GM23338 (cell line): ENCODE results near the gene MAP4K1. TPM values are rescaled to one million over a fixed set of nuclear protein-coding genes. Genes with fewer than 3 reads are reported as not detected.

Experiments used
- ATAC-seq: fragments of 200-7000 bp; cut with Tn5 transposase; 3 replicates; pipeline ENCODE4 v1.9.1; 2020
- DNase-seq: peaks from one replicate; pipeline ENCODE4 v3.0.0-alpha.2; 2015; ENCODE audit warnings: low spot score
- H2AFZ ChIP-seq: fragments of 200-600 bp; sonication (generic); 2 replicates; pipeline ENCODE4 v1.8.0; 2016; ENCODE audit warnings: antibody characterized with exemption, mild to moderate bottlenecking, moderate library complexity
- H3F3A ChIP-seq: fragments of 200-600 bp; sonication (generic); replicated peaks from 2 replicates; pipeline ENCODE4 v1.8.0; 2017; ENCODE audit warnings: antibody characterized with exemption, mixed run types, low read depth
- H3K27ac ChIP-seq: fragments of 200-600 bp; sonication (generic); 2 replicates; pipeline ENCODE4 v1.6.1; 2016; ENCODE audit warnings: low read depth
- H3K27me3 ChIP-seq: fragments of 200-600 bp; sonication (generic); 2 replicates; pipeline ENCODE4 v1.8.0; 2016; ENCODE audit warnings: mild to moderate bottlenecking, mixed run types, moderate library complexity; ENCODE audit not compliant: insufficient read depth
- H3K36me3 ChIP-seq: fragments of 200-600 bp; sonication (generic); 2 replicates; pipeline ENCODE4 v1.8.0; 2016; ENCODE audit warnings: mild to moderate bottlenecking; ENCODE audit not compliant: insufficient read depth
- H3K4me1 ChIP-seq: fragments of 200-600 bp; sonication (generic); 2 replicates; pipeline ENCODE4 v1.8.0; 2016; ENCODE audit warnings: mild to moderate bottlenecking, moderate library complexity; ENCODE audit not compliant: insufficient read depth
- H3K4me2 ChIP-seq: fragments of 200-600 bp; sonication (generic); 2 replicates; pipeline ENCODE4 v1.7.1; 2017; ENCODE audit warnings: mixed run types
- H3K4me3 ChIP-seq: fragments of 200-600 bp; sonication (generic); 2 replicates; pipeline ENCODE4 v1.6.1; 2016; ENCODE audit warnings: mixed run types
- H3K79me2 ChIP-seq: fragments of 200-600 bp; sonication (generic); replicated peaks from 2 replicates; pipeline ENCODE4 v1.8.0; 2017; ENCODE audit warnings: mild to moderate bottlenecking; ENCODE audit not compliant: insufficient read depth
- H3K9me2 ChIP-seq: fragments of 200-600 bp; sonication (generic); 2 replicates; pipeline ENCODE4 v1.8.0; 2017; ENCODE audit not compliant: insufficient read depth
- H4K20me1 ChIP-seq: fragments of 200-600 bp; sonication (generic); replicated peaks from 2 replicates; pipeline ENCODE4 v1.8.0; 2017; ENCODE audit warnings: mild to moderate bottlenecking; ENCODE audit not compliant: insufficient read depth
- H3K27ac Mint-ChIP-seq: 2 replicates; pipeline ENCODE4 v1.8.0; 2020; ENCODE audit warnings: inconsistent platforms, mild to moderate bottlenecking, moderate library complexity, mixed read lengths
- H3K27me3 Mint-ChIP-seq: 3 replicates; pipeline ENCODE4 v1.8.0; 2022; ENCODE audit warnings: low read depth, mild to moderate bottlenecking, moderate library complexity, mixed read lengths, inconsistent platforms; ENCODE audit not compliant: insufficient read depth, poor library complexity
- H3K36me3 Mint-ChIP-seq: 3 replicates; pipeline ENCODE4 v1.8.0; 2021; ENCODE audit warnings: low read depth, mild to moderate bottlenecking, inconsistent platforms, moderate library complexity, mixed read lengths
- H3K4me1 Mint-ChIP-seq: 3 replicates; pipeline ENCODE4 v1.8.0; 2020; ENCODE audit warnings: mild to moderate bottlenecking, inconsistent platforms, mixed read lengths
- H3K4me3 Mint-ChIP-seq: 3 replicates; pipeline ENCODE4 v1.8.0; 2021; ENCODE audit warnings: moderate library complexity, mild to moderate bottlenecking, inconsistent platforms, mixed read lengths
- H3K9me3 Mint-ChIP-seq: 3 replicates; pipeline ENCODE4 v1.8.0; 2020; ENCODE audit warnings: moderate library complexity, mild to moderate bottlenecking, inconsistent platforms, mixed read lengths
- POLR2AphosphoS5 ChIP-seq: IDR thresholded peaks from 2 replicates; pipeline ENCODE4 v1.6.1; 2016; ENCODE audit warnings: antibody characterized with exemption, low read depth
- ZNF462 ChIP-seq: fragments of 250-450 bp; sonication (Bioruptor Pico); IDR thresholded peaks from 2 replicates; pipeline ENCODE4 v1.5.0; 2020; ENCODE audit warnings: mild to moderate bottlenecking, moderate library complexity
- polyA plus RNA-seq: library from polyadenylated mRNA; unstranded; fragments of >200 nt; fragmentation: Nextera tagmentation; extraction: Ambion mirVana; gene quantifications from 2 replicates; pipeline ENCODE4 v1.2.1, GENCODE V29; 2016
- total RNA-seq: library from RNA; depleted of rRNA; stranded (reverse); fragments of >200 nt; shearing (Covaris generic); gene quantifications from 2 replicates; pipeline ENCODE4 v1.2.3, GENCODE V29; 2014
- TF ChIP-seq, protein P1 (sequence below), 2 experiments: fragments of 200-600 bp in 1 of 2; sonication (generic) in 1 of 2; conservative IDR thresholded peaks; 2 replicates each; pipeline versions ENCODE4 v1.5.1 to v1.6.1; 2016 to 2017; ENCODE audit warnings: antibody characterized with exemption in 2 of 2, low read depth in 2 of 2, mild to moderate bottlenecking in 2 of 2, moderate library complexity in 1 of 2

MAP4K1 gene
- total and polyA plus RNA-seq, 2 experiments from 2014 or later: 7.7 to 44.6 TPM

- peak overlapping the region; percentile 84 for H3K4me3 ChIP-seq
- H3K4me1 Mint-ChIP-seq: peaks cover 6% of the 10 kb centered on the region; the same call in 1 of the 3 replicates
- H3K27me3 ChIP-seq: no peaks in the 10 kb centered on the region
- DNase-seq (peak; percentile 98), ATAC-seq (peak; percentile 85)
- no peaks in the 10 kb centered on the region for H3K36me3 ChIP-seq
- peak overlapping the region; percentile 81 for H3K4me2 ChIP-seq
- H3K27ac Mint-ChIP-seq: peak overlapping the region; percentile 98
- peak overlapping the region; percentile 98 for H2AFZ ChIP-seq
- peak overlapping the region; percentile 83 for H3K27ac ChIP-seq
- H3K36me3 Mint-ChIP-seq: no peaks in the 10 kb centered on the region; the same call in 2 of the 3 replicates
- no peaks in the 10 kb centered on the region for H4K20me1 ChIP-seq
- H3K79me2 ChIP-seq: no peaks in the 10 kb centered on the region
- peaks cover 14% of the 10 kb centered on the region for H3F3A ChIP-seq
- H3K4me3 Mint-ChIP-seq: peak overlapping the region; percentile 94
- peaks cover 29% of the 10 kb centered on the region for H3K27me3 Mint-ChIP-seq
- no peaks in the 10 kb centered on the region for H3K9me2 ChIP-seq
- TF ChIP-seq POLR2AphosphoS5 (peak; percentile 54), ZNF462 (CRISPR knock-in tag) (no peak)
- TF ChIP-seq, protein P1, sequence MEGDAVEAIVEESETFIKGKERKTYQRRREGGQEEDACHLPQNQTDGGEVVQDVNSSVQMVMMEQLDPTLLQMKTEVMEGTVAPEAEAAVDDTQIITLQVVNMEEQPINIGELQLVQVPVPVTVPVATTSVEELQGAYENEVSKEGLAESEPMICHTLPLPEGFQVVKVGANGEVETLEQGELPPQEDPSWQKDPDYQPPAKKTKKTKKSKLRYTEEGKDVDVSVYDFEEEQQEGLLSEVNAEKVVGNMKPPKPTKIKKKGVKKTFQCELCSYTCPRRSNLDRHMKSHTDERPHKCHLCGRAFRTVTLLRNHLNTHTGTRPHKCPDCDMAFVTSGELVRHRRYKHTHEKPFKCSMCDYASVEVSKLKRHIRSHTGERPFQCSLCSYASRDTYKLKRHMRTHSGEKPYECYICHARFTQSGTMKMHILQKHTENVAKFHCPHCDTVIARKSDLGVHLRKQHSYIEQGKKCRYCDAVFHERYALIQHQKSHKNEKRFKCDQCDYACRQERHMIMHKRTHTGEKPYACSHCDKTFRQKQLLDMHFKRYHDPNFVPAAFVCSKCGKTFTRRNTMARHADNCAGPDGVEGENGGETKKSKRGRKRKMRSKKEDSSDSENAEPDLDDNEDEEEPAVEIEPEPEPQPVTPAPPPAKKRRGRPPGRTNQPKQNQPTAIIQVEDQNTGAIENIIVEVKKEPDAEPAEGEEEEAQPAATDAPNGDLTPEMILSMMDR (conservative IDR thresholded peaks at IDR 0.05; ENCODE audit: low read depth in 2 of 2): peak in 1 of 2 experiments; percentile 22; a peak in 1 of 4 replicates
- H3K4me1 ChIP-seq: no peaks in the 10 kb centered on the region
- no peaks in the 10 kb centered on the region for H3K9me3 Mint-ChIP-seq
These were observed 21.4 kb downstream of the MAP4K1 start for GRCh38 chr19:38596057-38596981.
